WTC11 (cell line): ENCODE results near the gene PRF1. TPM values are rescaled to one million over a fixed set of nuclear protein-coding genes. Genes with fewer than 3 reads are reported as not detected.
A peak's percentile ranks its signal among the peaks of the same experiment; 100 is the strongest.

Source experiments
- ATAC-seq: fragments of 200-7000 bp; cut with Tn5 transposase; 2 replicates; pipeline ENCODE4 v1.10.0; 2021; ENCODE audit warnings: mild to moderate bottlenecking, moderate library complexity
- CTCF ChIA-PET: fragments of 300-600 bp; sonication (Branson Sonifier 250); formaldehyde crosslinking; loops from one replicate; lab custom pipeline; 2021; ENCODE audit warnings: antibody characterized with exemption; lab: Charles Lee
- POLR2A ChIA-PET: fragments of 350-600 bp; sonication (Branson Sonifier 250); formaldehyde crosslinking; loops from one replicate; lab custom pipeline; 2021; ENCODE audit warnings: antibody characterized with exemption; lab: Charles Lee
- DNase-seq: peaks from one replicate; pipeline ENCODE4 v3.0.0; 2021; ENCODE audit warnings: low spot score
- H3K27ac Mint-ChIP-seq: 2 replicates; pipeline ENCODE4 v1.8.0; 2021; ENCODE audit warnings: mixed read lengths
- H3K27me3 Mint-ChIP-seq: 2 replicates; pipeline ENCODE4 v1.8.0; 2021; ENCODE audit warnings: low read depth, mild to moderate bottlenecking, moderate library complexity, mixed read lengths
- H3K36me3 Mint-ChIP-seq: 2 replicates; pipeline ENCODE4 v1.8.0; 2021; ENCODE audit warnings: mixed read lengths
- H3K4me1 Mint-ChIP-seq: 2 replicates; pipeline ENCODE4 v1.8.0; 2022; ENCODE audit warnings: mixed read lengths
- H3K4me3 Mint-ChIP-seq: 2 replicates; pipeline ENCODE4 v1.8.0; 2021; ENCODE audit warnings: mild to moderate bottlenecking, moderate library complexity, mixed read lengths
- H3K9me3 Mint-ChIP-seq: 2 replicates; pipeline ENCODE4 v1.8.0; 2021; ENCODE audit warnings: mixed read lengths
- ATF1 ChIP-seq: sonication (generic); formaldehyde crosslinking; IDR thresholded peaks from 2 replicates; pipeline ENCODE4 v1.8.1; 2023; ENCODE audit warnings: mild to moderate bottlenecking, moderate library complexity, missing genetic modification reagents
- CREM ChIP-seq: sonication (generic); formaldehyde crosslinking; IDR thresholded peaks from 2 replicates; pipeline ENCODE4 v1.8.1; 2022; ENCODE audit warnings: mild to moderate bottlenecking, missing genetic modification reagents, moderate library complexity
- CTCF ChIP-seq: fragments of 200-600 bp; IDR thresholded peaks from 2 replicates; pipeline ENCODE4 v1.8.0; 2022; ENCODE audit warnings: antibody characterized with exemption
- E2F5 ChIP-seq: sonication (generic); formaldehyde crosslinking; IDR thresholded peaks from 2 replicates; pipeline ENCODE4 v1.8.1; 2022; ENCODE audit warnings: mild to moderate bottlenecking, moderate library complexity, missing genetic modification reagents
- FOXK1 ChIP-seq: sonication (generic); formaldehyde crosslinking; IDR thresholded peaks from 2 replicates; pipeline ENCODE4 v1.8.0; 2022; ENCODE audit warnings: mild to moderate bottlenecking, moderate library complexity, missing genetic modification reagents
- JUN ChIP-seq: sonication (generic); formaldehyde crosslinking; IDR thresholded peaks from 2 replicates; pipeline ENCODE4 v1.8.0; 2023; ENCODE audit warnings: mild to moderate bottlenecking, missing genetic modification reagents
- NFYB ChIP-seq: sonication (generic); formaldehyde crosslinking; conservative IDR thresholded peaks from 2 replicates; pipeline ENCODE4 v1.8.0; 2022; ENCODE audit warnings: low read depth, missing genetic modification reagents
- NR3C1 ChIP-seq: sonication (generic); formaldehyde crosslinking; conservative IDR thresholded peaks from 2 replicates; pipeline ENCODE4 v1.8.1; 2023; ENCODE audit warnings: low read depth, mild to moderate bottlenecking, missing genetic modification reagents
- SMAD3 ChIP-seq: sonication (generic); formaldehyde crosslinking; IDR thresholded peaks from 2 replicates; pipeline ENCODE4 v1.8.0; 2022; ENCODE audit warnings: missing genetic modification reagents, mild to moderate bottlenecking, borderline replicate concordance
- SMAD4 ChIP-seq: sonication (generic); formaldehyde crosslinking; IDR thresholded peaks from 2 replicates; pipeline ENCODE4 v1.8.0; 2022; ENCODE audit warnings: mild to moderate bottlenecking, missing genetic modification reagents
- ZBTB43 ChIP-seq: sonication (generic); formaldehyde crosslinking; IDR thresholded peaks from 2 replicates; pipeline ENCODE4 v1.8.1; 2023; ENCODE audit warnings: mild to moderate bottlenecking, missing genetic modification reagents
- ZNF263 ChIP-seq: sonication (generic); formaldehyde crosslinking; IDR thresholded peaks from 2 replicates; pipeline ENCODE4 v1.8.1; 2022; ENCODE audit warnings: low read depth, mild to moderate bottlenecking, moderate library complexity, missing genetic modification reagents
- ZNF281 ChIP-seq: sonication (generic); formaldehyde crosslinking; IDR thresholded peaks from 2 replicates; pipeline ENCODE4 v1.8.0; 2023; ENCODE audit warnings: mild to moderate bottlenecking, missing genetic modification reagents
- ZNF671 ChIP-seq: fragments of 250-450 bp; sonication (Bioruptor Pico); IDR thresholded peaks from 2 replicates; pipeline ENCODE4 v1.8.0; 2021; ENCODE audit warnings: mild to moderate bottlenecking
- ZSCAN18 ChIP-seq: fragments of 250-450 bp; sonication (Bioruptor Pico); IDR thresholded peaks from 2 replicates; pipeline ENCODE4 v2.1.2; 2022; ENCODE audit warnings: mild to moderate bottlenecking, moderate library complexity
- total RNA-seq: library from RNA; stranded (reverse); gene quantifications from 3 replicates; pipeline ENCODE4 v1.2.3, GENCODE V29; 2021
- TF ChIP-seq, protein P1 (sequence below): fragments of 250-450 bp; sonication (Bioruptor Pico); IDR thresholded peaks from 2 replicates; pipeline ENCODE4 v1.9.0; 2021; ENCODE audit warnings: mild to moderate bottlenecking

PRF1 gene
- total RNA-seq, 1 experiment from 2014 or later: 0.11 TPM

DNA sequence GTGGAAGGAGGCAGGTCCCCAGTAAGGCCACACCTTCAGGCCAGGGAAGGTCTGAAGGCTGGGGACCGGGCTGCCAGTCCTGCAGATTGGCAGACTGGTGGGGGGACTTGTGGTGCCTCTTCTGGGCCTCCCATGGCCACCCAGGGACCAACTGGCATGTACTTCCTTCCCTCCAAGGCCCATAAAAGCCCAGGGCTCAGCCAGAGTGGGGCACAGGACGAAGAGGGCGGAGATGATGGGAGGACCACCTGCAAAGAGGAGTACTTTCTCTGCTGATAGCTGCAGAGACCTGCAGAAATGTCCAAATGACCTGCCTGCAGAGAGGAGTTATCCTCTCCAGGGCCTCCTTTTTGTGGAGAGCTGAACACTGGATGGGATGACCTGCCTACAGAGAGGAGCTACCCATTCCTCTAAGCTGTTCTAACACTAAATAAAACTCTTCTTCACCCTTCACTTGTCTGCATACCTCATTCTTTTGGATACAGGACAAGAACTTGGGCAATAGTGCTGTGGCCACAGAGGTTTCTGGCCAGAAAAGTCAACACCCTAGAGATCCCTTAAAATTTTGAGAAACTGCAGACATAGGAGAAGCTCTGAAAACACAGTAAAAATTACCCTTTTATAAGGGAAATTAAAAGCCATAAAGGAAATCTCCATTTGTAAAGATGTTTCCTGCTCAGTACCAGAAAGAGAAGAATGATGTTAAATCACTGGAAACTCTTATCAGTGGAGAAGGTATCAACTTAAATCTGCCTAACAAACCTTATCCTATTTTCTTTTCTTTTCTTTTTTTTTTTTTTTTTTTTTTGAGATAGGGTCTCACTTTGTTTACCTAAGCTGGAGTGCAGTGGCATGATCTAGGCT lies 20.7 kb upstream of the PRF1 start:
- CTCF ChIA-PET: interaction anchor here (0.7 to 3.7 kb wide), 5 partner anchors 64 to 263 kb away, joined by 3 to 28 read pairs (median 4); no protein-coding TSS in a partner anchor
- peaks cover 30% of the 10 kb centered on the region for H3K36me3 Mint-ChIP-seq
- peaks cover 30% of the 10 kb centered on the region for H3K9me3 Mint-ChIP-seq
- peaks cover 57% of the 10 kb centered on the region for H3K4me1 Mint-ChIP-seq
- H3K27ac Mint-ChIP-seq: peak overlapping the region; percentile 98
- H3K27me3 Mint-ChIP-seq: peaks cover 5% of the 10 kb centered on the region; the same call in 1 of the 2 replicates
- TF ChIP-seq, protein P1, sequence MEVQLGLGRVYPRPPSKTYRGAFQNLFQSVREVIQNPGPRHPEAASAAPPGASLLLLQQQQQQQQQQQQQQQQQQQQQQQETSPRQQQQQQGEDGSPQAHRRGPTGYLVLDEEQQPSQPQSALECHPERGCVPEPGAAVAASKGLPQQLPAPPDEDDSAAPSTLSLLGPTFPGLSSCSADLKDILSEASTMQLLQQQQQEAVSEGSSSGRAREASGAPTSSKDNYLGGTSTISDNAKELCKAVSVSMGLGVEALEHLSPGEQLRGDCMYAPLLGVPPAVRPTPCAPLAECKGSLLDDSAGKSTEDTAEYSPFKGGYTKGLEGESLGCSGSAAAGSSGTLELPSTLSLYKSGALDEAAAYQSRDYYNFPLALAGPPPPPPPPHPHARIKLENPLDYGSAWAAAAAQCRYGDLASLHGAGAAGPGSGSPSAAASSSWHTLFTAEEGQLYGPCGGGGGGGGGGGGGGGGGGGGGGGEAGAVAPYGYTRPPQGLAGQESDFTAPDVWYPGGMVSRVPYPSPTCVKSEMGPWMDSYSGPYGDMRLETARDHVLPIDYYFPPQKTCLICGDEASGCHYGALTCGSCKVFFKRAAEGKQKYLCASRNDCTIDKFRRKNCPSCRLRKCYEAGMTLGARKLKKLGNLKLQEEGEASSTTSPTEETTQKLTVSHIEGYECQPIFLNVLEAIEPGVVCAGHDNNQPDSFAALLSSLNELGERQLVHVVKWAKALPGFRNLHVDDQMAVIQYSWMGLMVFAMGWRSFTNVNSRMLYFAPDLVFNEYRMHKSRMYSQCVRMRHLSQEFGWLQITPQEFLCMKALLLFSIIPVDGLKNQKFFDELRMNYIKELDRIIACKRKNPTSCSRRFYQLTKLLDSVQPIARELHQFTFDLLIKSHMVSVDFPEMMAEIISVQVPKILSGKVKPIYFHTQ (CRISPR knock-in tag): no peak
- TF ChIP-seq NFYB (CRISPR knock-in tag) (no peak), ZBTB43 (CRISPR knock-in tag) (no peak), NR3C1 (no peak), FOXK1 (CRISPR knock-in tag) (no peak), ZSCAN18 (no peak), ZNF281 (no peak), ATF1 (CRISPR knock-in tag) (no peak), SMAD3 (no peak), ZNF263 (no peak), ZNF671 (CRISPR knock-in tag) (no peak), CREM (CRISPR knock-in tag) (no peak), CTCF (no peak), SMAD4 (no peak)
- ATAC-seq (peak; percentile 2; the same call in 1 of the 2 replicates), DNase-seq (no peak)
- H3K4me3 Mint-ChIP-seq: peak overlapping the region; percentile 14; the same call in 1 of the 2 replicates
- POLR2A ChIA-PET: interaction anchor here (0.6 to 0.7 kb wide), 3 partner anchors 118 to 696 kb away, joined by 3 read pairs; no protein-coding TSS in a partner anchor

- Mint-ChIP-seq H3K4me3 (no peak overlapping the region), H3K9me3 (peaks cover 23% of the 10 kb centered on the region), H3K27me3 (peaks cover 5% of the 10 kb centered on the region; the same call in 1 of the 2 replicates), H3K27ac (peak overlapping the region; percentile 98), H3K36me3 (peaks cover 23% of the 10 kb centered on the region), H3K4me1 (peaks cover 54% of the 10 kb centered on the region)
- ChIA-PET POLR2A (no interaction called here), CTCF (interaction anchor here (0.9 to 3.7 kb wide), 3 partner anchors 64 to 265 kb away, joined by 3 to 28 read pairs (median 10); no protein-coding TSS in a partner anchor)
- no peak for DNase-seq
- no peak for TF ChIP-seq E2F5 (CRISPR knock-in tag)
- no peak for TF ChIP-seq JUN
- TF ChIP-seq CTCF: no peak
- TF ChIP-seq ZNF263: no peak
- ATAC-seq: peak; percentile 6
These were observed 20.0 kb upstream of the PRF1 start for GRCh38 chr10:70622541-70622940.
